Activated T-cell treated with anti-CD3 and anti-CD28 coated beads for 1 hour (primary cell): Measurements from ENCODE around the gene PTPN3.
"Not testable (repeated sequence)": the region's sequence is repeated elsewhere in the genome, so short reads cannot be mapped to it uniquely, and the experiment has no call there.

ENCODE experiments used
- DNase-seq: peaks from one replicate; pipeline ENCODE4 v3.0.0-alpha.2; 2020; ENCODE audit warnings: low read depth

Gene PTPN3

GRCh38 chr9:109342878-109343277 is 155.2 kb downstream of the PTPN3 start:
- DNase-seq: no peak

DNA sequence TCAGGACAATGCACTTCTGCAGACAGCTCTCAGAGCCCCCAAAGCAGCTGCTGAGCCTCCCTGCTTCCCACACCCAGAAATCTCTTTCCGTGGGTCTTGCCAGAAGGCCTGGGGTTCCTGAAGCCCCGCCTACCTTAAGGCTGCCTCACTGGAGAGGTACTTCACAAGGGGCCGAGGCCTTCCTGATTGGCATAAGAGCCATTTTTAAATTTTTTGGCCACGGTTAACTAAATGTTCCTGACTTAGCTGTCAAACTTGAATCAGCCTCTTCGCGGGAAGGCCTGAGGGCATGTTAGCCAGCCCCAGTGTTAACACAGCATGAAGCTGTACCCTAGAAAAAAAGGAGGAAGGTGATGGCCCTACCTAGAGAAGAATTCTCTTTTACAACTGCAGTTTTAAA is 156.5 kb downstream of the PTPN3 start:
- DNase-seq: no peak

- not testable (repeated sequence) for DNase-seq
These were observed 157.1 kb downstream of the PTPN3 start for GRCh38 chr9:109340979-109341378.

DNA sequence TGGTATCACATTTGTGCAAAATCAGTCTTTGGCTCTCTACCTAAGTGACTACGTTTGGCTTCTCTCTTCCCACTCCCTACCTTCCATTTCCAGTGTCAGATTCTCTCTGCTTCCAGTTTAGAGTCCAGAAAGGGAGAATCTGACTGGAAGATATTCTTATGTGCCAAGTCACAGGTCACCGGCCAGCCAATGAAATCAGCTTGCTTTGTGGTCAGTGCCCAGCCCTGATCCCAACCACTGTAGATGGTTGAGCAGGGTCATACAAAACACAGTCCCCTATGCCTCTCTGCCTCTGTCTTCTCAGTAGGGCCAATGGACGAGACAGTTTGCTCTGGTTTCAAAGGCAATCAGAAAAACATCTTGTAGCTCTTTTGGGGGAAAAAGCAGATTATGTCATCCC is 161.7 kb downstream of the PTPN3 start:
- no peak for DNase-seq

DNA sequence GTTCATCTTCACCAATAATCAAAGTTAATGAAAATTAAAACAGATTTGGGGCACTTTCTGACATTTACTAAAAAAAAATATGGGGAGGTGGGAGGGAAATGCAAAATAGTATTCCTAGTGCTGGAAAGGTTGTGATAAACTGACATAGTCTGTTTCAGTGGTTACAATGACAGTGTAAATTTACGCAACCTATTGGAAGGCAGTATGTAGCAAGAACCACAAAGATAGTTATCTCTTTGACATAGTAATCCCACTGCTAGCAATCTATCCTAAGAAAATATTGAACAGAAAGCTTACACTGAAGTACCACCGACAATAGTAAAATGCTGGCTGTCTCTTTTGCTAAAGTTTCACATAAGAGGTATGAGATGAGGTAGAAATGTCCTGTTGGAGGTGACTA is 162.2 kb downstream of the PTPN3 start:
- no peak for DNase-seq

DNA sequence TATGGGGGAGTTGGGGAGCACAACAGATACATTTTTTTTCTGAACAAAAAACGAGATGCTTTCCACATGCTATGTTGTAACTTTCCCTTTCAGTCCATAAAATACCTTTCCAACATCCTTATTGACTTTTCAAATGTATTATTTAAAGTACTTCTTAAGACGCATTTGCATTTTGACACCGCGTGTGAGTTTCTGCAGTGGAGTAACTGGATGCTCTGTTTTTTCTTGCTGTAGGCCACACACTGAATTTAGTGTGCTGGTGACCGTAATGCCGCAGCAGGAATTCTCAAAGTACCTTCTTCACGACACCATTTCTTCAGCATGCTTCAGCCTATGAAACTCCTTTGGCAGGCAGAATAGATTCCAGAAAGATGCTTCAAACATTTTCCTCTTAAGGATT is 163.0 kb downstream of the PTPN3 start:
- no peak for DNase-seq

DNA sequence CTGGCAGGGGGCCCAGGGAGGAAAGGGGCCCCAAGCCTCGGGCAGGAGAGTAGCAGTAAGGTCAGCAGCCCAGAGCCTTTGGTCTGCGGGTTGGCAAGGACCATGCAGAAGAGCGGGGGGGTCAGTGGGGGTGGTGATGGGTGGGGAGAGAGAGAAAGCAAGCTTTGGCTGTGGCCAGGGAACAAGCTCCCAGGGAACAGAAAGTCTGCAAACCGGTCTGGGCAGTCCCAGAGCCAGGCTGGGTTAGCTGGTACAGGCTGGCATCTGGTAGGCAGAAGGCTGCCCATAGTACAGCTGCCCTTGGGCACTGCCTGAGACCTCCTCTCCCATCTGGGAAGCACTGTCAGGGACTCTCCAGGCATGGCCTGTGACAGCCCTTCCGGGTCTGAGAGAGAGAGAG is 166.8 kb downstream of the PTPN3 start:
- DNase-seq: no peak

- no peak for DNase-seq
These were observed 168.4 kb downstream of the PTPN3 start for GRCh38 chr9:109329638-109330258.

GRCh38 chr9:109328978-109329637 is 169.0 kb downstream of the PTPN3 start:
- no peak for DNase-seq
